GM21576 (cell line): Measurements from ENCODE around the gene CDH4.

Experiments
- ATAC-seq: cut with Tn5 transposase; IDR thresholded peaks from one replicate; pipeline ENCODE4 v1.9.1; 2021; ENCODE audit warnings: mild to moderate bottlenecking, moderate library complexity; ENCODE audit not compliant: unreplicated experiment

The CDH4 gene

GRCh38 chr20:61755971-61756845 is 504.1 kb downstream of the CDH4 start:
- no peak for ATAC-seq

GRCh38 chr20:61756966-61757677 is 505.1 kb downstream of the CDH4 start:
- ATAC-seq: no peak

GRCh38 chr20:61757678-61758563 is 505.9 kb downstream of the CDH4 start:
- no peak for ATAC-seq

- no peak for ATAC-seq
These were observed 506.6 kb downstream of the CDH4 start for GRCh38 chr20:61758564-61759200.

GRCh38 chr20:61759286-61760065 is 507.4 kb downstream of the CDH4 start:
- ATAC-seq: no peak

- ATAC-seq: no peak
These were observed 508.3 kb downstream of the CDH4 start for GRCh38 chr20:61760321-61760720.

- no peak for ATAC-seq
These were observed 508.7 kb downstream of the CDH4 start for GRCh38 chr20:61760731-61761130.

GRCh38 chr20:61761453-61762166 is 509.5 kb downstream of the CDH4 start:
- no peak for ATAC-seq

GRCh38 chr20:61762167-61762710 is 510.2 kb downstream of the CDH4 start:
- ATAC-seq: no peak

GRCh38 chr20:61762886-61763739 is 511.1 kb downstream of the CDH4 start:
- ATAC-seq: no peak

GRCh38 chr20:61763740-61764400 is 511.8 kb downstream of the CDH4 start:
- no peak for ATAC-seq

GRCh38 chr20:61764471-61765025 is 512.5 kb downstream of the CDH4 start:
- no peak for ATAC-seq

GRCh38 chr20:61765081-61765870 is 513.2 kb downstream of the CDH4 start:
- no peak for ATAC-seq

GRCh38 chr20:61765871-61766654 is 514.0 kb downstream of the CDH4 start:
- no peak for ATAC-seq

GRCh38 chr20:61766921-61767610 is 515.0 kb downstream of the CDH4 start:
- no peak for ATAC-seq
